Measurements from ENCODE around the gene DYNLT2B.

- TF ChIP-seq POLR2A (IDR thresholded peaks at IDR 0.05; ENCODE audit: low read depth, low read length) (no peak), POLR2AphosphoS5 (IDR thresholded peaks at IDR 0.05; ENCODE audit: low read depth, low read length) (no peak)
These were observed 39.9 kb upstream of the DYNLT2B start for GRCh38 chr3:196357905-196358304.
